NCI-H748 (cell line): ENCODE data around the gene HMGN2.
"Not testable (repeated sequence)": the region's sequence is repeated elsewhere in the genome, so short reads cannot be mapped to it uniquely, and the experiment has no call there.

Experiments
- DNase-seq: peaks from one replicate; lab custom pipeline; 2025; ENCODE audit not compliant: unreplicated experiment; lab: John Stamatoyannopoulos, UW

Gene HMGN2

DNA sequence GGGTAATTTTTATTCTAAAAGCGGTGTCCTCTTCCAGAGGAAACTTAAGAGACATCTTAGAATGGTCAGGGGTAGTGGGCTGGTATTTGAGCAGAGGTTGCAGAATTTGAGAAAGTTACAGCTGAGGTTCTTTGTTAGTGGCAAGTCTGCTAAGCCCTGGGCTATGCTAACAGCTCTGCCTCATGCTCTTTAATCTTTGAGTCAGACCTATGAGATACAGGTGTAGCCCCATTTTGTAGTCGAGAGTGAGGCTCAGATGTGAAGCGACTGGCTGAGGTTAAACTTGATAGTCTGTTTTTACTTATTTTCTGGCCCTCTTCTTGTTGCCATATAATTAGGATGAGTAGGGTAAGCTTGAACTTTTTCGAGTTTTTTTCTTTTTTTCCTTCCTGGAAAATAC is 4.7 kb downstream of the HMGN2 start:
- DNase-seq, result no peak

DNA sequence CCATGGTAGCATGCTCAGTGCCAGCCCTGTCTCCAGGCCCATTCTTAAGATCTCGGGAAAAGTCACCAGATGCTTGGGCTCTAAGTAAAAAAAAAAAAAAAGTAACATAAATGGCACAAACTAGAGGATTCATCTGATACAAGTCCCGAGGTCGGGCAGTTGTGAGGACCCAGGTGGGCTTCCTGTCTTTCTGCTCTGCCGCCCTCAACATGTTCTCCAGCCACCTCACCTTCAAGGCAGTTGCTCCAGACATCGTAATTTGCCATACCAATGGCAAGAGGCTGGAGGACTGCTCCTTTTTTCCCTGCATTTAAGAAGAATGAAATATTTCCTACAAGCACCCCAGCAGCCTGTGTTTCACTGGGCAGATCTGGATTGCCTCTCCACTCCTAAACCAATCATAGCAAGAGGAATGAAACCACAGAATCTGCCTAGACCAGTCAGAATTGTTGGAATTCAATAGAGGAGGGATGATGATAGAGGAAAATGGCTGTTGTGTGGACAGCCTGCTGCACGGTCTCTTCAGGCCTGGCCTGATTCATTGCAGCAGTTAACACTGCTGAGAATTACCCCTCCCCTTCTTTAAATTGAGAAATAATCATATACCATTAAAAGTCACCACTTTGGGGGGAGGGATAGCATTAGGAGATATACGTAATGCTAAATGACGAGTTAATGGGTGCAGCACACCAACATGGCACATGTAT is 5.4 kb downstream of the HMGN2 start:
- DNase-seq, result peak; percentile 29

DNA sequence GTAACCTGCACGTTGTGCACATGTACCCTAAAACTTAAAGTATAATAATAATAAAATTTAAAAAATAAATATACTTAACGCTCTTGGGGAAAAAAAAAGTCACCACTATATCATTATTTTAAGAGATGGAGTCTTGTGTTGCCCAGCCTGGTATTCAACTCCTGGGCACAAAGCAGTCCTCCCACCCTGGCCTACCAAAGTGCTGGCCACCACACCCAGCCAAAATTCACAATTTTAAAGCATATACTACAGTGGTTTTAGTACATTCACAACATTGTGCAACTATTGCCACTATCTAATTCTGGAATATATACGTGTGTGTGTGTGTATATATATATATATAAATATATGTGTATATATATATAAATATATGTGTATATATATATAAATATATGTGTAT is 5.9 kb downstream of the HMGN2 start:
- DNase-seq, result no peak

DNA sequence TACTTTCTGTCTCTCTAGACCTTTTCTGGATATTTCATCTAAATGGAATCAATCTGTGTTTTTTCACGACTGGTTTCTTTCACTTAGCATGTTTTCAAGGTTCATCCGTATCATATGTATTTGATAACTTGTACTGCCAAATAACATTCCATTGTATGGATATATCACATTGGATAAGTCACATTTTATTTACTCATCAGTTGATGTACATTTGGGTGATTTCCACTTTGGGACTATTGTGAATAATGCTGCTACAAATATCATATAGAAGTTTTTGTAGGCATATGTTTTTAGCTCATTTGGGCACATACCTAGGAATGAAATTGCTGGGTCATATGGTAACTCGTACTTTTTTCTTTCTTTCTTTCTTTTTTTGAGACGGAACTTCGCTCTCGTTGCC is 6.7 kb downstream of the HMGN2 start:
- DNase-seq, result no peak

DNA sequence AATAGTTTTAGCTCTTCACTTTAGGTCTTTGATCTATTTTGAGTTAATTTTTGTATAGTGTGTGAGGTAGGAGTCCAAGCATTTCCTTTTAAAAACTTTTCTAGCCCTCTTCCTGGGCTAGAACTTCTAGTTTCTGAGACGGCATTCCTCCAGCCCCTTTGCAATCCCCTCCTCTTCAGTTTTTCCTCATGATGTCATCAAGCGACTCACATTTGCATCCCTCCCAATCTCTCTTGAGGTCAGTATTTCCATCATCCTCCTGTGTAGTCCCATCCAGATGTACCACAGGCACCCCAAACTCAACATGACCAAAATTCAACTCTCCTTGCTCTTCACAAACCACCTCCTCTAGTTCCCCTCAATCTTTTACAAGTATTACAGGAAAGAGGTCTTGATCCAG is 10.7 kb downstream of the HMGN2 start:
- DNase-seq, result no peak

DNA sequence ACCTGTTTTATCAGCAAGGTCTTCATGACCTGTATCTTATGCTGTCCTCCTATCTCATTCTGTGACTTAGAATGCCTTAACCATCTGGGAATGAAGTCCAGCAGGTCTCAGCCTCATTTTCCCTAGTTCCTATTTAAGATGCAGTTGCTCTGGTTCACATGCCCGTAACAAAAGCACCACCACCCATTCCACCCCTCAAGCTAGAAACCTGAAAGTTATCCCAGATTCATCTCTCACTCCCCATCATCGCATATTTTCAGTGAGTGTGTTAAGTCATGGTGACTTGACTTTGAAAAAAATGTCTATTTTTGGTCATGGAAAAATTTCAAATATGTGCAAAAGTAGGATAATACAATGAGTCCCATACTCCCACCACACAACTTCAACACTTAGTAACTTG is 11.7 kb downstream of the HMGN2 start:
- DNase-seq, result no peak

DNA sequence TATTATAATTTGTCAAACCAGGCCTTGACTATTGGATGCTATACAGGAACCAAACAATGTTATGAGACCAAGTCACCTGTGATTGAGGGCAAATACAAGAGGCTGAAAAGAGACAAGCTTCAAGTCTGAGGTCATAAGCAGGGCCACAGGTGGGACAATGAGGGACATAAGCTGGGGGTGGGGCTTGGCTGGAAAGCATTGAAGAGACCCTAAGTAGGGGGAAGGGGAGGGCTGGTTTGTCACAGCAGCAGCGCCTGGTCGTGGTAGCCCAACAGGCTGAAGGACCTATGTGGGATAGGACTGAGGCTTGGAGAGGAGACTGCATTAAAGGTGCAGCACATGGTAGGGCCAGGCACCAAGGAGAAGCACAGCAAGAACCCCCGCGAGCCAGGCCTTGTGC is 17.9 kb downstream of the HMGN2 start:
- DNase-seq, result no peak

DNA sequence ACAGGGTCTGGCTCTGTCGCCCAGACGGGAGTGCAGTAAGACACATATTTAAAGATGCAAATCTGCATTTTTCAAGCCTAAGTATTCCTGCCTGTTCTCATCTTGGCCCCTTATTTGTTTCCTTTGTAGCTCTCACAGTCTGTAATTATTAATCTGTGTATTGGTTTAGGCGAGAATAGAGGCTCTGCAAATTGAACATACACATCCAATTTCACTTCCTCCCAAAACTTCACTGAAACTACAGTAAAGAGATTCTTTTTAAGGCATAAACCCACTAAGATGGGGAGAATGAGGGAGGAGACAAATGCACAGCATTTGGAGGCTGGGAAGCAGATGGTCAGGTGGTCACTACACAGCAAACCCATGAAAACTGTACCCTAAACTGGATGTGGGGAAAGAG is 21.0 kb downstream of the HMGN2 start:
- no peak for DNase-seq

DNA sequence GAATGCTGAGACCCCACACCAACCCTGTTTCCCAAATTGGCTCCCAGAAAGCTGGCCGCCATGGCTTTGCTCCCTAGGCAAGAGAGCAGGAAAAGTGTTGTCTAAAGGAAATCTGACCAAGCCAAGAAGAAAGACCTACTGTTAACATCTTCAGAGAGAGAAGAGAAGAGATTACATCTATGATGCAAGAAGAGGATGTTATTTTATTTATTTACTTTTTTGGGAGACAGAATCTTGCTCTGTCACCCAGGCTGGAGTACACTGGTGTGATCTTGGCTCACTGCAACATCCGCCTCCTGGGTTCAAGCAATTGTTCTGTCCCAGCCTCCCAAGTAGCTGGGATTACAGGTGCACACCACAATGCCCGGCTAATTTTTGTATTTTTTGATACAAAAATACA is 21.7 kb downstream of the HMGN2 start:
- DNase-seq, result no peak

DNA sequence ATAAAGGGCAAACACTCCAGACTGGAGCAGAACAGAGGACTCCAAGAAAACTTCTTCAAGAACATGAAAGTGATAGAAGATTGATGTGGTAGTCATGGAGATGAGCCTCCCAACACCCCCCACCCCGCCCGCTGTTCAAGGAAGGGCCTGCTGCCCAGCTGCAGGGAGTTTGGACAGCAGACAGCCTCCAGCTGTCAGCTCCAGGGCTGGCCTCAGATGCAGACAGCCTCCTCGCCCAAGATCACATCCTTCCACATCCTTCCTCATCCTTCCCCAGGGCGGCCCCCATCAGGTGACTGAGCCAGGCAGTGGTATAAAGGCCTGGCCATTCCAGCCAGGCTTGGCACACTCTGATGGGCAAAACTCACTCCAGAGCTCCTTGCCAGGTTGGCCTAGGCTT is 24.6 kb downstream of the HMGN2 start:
- no peak for DNase-seq

DNA sequence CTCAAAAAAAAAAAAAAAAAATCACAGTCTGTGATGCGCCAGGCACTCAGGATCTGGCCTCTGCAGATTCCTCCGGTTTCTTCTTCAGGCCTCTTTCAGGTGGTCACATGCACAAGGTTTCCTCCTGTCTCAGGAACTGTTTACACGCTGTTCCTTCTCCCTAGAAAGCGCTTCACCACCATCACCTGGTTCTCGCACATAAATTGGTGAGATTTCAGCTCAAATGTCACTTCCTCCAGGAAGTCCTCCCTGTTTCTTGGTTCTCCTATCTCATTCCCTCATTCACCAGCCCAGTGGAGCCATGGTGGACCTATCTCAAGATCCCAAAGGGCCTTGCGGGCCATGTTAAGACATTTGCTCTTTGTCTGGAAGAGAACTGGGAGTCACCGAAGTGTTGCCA is 26.7 kb downstream of the HMGN2 start:
- no peak for DNase-seq

DNA sequence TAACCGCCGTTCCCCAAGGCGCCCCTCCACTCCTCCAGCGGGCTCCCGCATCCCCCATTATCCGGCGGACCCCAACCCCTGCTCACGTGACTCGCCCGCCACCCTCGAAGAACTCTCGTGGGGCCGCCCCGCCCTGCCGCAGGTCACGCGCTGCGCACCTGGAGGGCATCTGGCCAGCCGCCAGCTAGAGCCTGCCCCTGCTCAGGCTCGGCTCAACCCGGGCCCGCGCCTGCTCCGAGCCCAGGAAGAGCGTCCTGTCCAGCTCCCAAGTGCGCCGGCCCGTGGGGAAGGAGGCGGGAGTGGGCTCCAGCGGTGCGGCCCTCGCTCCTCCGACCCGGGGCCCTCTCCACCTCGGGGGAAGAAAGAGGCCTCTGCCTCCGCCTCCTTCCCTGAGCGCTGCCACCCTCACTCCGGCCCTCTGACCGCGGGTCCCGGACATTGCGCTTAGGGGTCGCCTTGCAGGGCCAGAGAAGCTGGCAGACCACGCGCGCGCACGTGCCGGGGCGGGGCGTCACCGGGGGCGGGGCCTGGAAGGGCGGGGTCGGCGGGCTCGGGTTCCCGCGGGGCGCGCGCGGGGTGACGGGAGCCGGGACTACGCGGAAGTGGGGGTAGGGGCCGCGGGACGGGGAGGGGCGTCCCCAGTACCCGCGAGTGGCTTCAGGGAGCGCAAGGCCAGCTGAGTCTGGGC is 28.4 kb downstream of the HMGN2 start:
- peak; percentile 82 for DNase-seq

DNA sequence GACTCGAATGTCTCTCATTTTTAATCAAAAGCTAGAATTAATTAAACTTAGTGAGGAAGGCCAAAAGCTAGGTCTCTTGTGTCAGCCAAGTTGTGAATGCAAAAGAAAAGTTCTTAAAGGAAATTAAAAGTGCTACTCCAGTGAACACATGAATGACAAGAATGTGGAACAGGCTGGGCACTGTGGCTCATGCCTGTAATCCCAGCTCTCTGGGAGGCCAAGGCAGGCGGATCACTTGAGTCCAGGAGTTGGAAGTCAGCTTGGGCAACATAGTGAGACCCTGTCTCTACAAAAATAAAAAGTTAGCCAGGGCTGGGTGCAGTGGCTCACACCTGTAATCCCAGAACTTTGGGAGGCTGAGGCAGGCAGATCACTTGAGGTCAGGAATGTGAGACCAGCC is 38.5 kb downstream of the HMGN2 start:
- not testable (repeated sequence) for DNase-seq

DNA sequence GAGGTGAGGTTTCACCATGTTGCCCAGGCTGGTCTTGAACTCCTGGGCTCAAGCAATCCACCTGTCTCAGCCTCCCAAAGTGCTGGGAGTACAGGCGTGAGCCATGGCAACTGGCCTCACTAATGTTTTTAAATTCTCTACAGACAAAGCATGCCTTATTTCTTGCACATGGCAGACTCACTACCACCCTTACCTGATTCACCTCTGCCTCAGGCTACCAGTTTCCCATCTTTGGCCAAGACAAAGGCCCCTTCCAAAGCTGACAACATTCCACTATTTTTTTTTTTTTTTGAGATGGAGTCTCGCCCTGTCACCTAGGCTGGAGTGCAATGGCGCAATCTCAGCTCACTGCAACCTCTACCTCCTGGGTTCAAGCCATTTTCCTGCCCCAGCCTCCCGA is 43.6 kb downstream of the HMGN2 start:
- DNase-seq, result not testable (repeated sequence)

DNA sequence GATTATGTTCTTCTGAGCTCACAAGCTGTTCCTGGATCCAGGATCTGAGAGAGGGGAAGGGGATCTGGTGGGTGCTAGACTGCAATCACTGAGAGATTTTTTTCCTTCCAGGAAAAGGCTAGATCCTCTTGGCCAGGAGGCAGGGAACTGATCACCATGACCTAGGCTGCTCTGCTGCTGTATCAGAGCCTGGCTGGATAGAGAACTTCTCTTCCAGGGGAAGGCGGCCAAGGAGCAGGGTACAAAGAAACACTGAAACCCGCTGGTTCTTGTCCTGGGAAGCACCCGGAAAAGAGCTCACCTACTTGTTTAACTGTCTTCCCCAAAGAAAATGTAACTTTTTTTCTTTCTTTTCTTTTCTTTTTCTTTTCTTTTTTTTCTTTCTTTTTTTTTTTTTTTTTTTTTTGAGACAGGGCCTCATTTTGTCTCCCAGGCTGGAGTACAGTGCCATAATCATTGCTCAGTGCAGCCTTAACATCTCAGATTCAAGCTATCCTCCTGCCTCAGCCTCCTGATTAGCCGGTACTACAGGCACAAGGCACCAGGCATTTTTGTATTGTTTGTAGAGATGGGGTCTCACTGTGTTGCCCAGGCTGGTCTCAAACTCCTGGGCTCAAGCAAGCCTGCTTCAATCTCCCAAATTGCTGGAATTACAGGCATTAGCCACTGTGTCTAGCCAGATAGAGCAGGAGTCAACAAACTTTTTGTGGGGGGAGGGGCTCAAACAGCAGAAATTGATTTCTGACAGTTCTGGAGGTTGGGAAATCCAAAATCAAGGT is 44.9 kb downstream of the HMGN2 start:
- DNase-seq, result peak; percentile 13

DNA sequence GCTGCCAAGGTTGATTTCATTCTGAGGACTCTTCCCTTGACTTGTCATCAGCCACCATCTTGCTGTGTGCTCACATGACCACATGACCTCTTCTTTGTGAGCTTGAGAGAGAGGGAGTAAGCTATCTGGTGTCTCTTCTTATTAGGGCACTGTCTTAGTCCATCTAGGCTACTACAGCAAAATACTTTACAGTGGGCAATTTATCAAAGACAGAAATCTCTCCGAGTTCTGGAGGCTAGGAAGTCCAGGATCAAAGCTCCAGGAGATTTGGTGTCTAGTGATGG is 45.5 kb downstream of the HMGN2 start:
- no peak for DNase-seq

DNA sequence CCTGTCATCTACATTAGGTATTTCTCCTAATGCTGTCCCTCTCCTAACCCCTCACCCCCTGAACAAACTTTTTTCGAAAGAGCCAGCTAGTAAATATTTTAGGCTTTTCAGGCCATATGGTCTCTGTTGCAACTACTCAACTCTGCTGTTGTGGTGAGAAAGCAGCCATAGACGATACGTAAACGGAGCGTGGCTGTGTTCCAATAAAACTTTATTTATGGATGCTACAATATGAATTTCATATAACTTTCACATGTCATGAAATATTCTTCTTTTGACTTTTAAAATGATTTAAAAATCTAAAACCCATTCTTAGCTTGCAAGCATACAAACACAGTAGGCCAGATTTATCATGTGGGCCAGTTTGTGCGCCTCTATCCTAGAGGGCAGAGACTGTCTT is 46.1 kb downstream of the HMGN2 start:
- DNase-seq, result no peak

DNA sequence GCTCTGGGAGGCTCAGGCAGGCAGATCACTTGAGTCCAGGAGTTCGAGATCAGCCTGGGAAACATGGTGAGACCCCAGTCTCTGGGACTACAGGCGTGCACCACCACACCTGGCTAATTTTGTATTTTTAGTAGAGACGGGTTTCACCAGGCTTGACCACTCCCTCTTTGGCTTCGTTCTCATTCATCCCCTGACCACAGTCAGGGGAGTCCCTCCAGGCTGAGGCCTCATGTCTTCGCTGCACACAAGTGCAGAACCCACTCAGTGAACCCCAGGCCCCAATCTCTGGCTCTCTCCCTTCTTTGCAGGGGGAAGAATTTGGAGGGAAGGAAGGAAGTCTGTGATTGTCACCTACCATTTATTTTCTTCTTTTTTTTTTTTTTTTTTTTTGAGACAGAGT is 48.1 kb downstream of the HMGN2 start:
- no peak for DNase-seq

DNA sequence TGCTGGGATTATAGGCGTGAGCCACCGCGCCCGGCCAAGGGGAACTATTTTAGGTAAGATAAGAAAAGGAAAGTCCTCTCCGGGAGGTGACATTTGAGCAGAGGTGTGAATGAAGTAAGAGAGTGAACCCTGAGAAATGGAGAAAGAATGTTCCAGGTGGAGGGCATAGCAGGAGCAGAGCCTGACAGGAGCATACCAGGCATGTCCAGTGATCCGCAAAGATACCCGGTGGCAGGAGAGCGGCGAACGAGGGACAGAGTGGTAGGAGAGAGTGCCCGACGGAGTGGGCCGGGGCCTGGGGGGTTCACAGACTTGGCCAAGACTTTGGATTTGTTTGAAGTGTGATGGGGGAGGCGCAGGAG is 49.4 kb downstream of the HMGN2 start:
- no peak for DNase-seq

DNA sequence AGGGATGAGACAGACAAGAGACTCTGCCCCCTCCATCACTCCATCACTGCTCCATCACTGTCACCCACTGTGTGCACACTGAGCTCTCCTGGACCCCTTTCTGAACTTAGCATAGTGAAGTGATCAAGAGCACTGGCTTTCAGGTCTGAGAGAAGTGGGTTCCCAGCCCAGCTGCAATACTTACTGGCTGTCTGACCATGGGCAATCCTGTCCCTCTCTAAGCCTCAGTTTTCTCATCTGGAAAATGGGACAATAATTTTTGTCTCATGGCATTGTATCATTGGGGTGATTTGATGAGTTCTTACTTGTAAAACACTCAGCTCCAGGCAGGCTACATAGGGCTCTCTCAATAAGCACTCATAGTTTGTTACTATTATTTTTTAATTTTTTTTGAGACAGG is 49.8 kb downstream of the HMGN2 start:
- no peak for DNase-seq

DNA sequence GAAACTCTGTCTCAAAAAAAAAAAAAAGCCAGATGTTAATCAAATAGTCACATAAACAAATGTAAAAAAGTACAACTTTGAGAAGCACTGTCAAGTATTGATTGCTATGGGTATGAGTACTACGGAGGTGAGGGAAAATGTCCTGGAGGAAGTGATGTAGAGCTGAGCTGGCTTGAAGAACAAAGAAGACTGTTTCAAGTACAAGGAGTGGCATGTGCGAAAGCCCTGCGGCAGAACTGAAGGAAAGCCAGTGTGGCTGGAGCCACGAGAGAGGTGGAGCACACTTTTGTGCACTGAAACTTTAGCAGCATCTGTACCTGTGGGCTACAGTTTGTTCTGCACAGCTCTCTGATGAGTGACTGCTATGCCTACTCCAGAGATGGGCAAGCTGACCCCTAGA is 51.9 kb downstream of the HMGN2 start:
- DNase-seq, result no peak
